DMS53 treated with DMSO at 0.1 percent for 48 hours (cell line): ENCODE results near the gene PCP4L1.

ENCODE experiments used
- DNase-seq: peaks from one replicate; lab custom pipeline; 2025; ENCODE audit not compliant: unreplicated experiment; lab: John Stamatoyannopoulos, UW

Gene PCP4L1

DNA sequence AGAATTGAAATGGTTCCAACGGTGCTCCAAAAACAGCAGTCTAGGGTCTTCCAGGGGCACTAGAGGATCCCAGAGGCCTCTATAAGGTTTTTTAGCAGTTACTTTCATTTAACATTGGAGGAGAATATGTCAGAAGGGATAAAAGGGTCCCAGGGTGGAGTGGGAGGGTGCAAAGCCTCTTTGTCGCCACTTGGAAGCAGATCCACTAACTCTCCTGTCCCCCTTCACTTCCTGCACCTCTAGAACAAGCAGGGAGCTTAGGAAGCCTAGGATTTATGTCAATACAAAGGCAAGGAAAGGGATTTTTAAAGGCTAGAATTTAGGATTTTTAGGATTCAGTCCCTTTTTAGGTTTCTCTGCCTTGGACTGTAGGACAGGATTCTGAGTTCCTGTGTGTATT is 8.3 kb downstream of the PCP4L1 start:
- no peak for DNase-seq

DNA sequence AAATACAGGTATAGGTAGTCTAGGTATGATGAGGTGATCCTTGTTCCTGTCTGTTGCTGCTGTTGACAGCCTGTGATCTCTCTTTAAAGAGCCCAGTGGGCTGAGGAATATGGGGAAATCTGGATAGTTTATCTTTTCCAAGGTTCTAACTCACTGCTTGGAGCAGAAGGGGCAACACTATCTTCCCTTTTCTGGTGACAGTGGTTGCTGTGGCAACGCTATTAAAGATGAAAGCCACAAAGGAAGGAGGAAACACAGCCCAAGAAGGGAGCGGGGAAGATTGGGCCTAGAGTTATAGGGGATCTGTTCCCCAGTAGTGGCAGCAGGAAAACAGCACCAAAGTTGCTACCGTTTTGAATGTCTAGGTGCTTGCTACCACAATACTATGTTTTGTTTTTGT is 8.8 kb downstream of the PCP4L1 start:
- DNase-seq: no peak

- no peak for DNase-seq
Measured at GRCh38 chr1:161273402-161273801, 14.9 kb downstream of the PCP4L1 start.

DNA sequence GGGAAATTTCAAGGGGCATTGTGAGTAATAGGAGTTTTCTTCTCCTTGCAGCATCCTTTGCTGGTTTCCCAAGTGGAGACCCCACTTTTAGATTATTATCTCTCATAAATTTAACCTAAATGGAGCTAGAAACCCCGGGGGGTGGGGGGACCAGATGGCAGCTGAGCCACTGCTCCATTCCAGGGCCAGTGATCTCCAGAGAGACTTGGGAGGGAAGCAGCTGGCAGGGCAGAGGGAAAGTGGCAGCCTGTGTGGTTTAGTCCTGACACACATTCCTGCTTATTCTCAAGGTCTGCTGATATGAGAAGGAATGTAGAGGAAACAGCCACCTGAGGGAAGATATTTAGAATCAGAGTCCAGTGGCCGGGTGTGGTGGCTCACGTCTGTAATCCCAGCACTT is 16.3 kb downstream of the PCP4L1 start:
- no peak for DNase-seq

GRCh38 chr1:161282991-161283390 is 24.4 kb downstream of the PCP4L1 start:
- DNase-seq: no peak

GRCh38 chr1:161285113-161285512 is 26.6 kb downstream of the PCP4L1 start:
- no peak for DNase-seq

DNA sequence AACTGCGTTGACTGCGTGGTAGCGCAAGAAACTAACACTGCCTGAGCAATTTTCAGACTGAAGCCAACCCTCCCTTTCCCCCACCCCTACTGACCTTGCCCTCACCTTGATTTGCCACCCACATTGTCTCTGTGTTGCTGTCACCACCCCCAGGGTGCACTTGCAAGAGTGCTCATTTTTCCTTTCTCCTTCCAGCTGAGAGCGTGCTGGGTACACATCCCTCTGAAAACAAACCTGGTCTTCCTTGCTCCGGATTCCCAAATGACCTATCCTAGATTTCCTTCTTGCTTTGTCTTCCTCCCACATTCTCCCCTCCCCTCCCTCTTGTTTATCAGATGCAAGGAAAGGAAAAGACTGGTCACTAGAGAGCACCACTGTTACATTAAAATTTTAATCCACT is 27.0 kb downstream of the PCP4L1 start:
- no peak for DNase-seq

- no peak for DNase-seq
Measured at GRCh38 chr1:161287482-161288054, 29.0 kb downstream of the PCP4L1 start.

DNA sequence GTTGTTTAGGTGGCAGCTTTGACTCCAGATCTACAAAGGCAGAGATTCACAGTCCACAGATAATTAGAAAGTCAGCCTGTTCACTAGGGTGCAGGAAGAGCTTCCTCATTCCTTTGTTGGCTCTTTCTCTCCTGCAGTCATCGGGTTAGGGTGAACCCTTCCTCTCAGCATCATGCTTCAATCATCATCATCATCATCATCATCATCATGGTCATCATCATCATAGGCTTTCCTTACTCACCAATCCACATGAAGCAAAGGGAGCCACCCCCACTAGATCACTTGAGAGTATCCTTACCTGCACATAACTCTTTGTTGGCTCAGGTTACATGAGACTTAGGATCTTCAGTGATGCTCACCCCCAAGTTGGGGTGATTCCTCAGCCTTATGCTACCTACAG is 32.2 kb downstream of the PCP4L1 start:
- no peak for DNase-seq

- DNase-seq: no peak
Measured at GRCh38 chr1:161297415-161297814, 38.9 kb downstream of the PCP4L1 start.

DNA sequence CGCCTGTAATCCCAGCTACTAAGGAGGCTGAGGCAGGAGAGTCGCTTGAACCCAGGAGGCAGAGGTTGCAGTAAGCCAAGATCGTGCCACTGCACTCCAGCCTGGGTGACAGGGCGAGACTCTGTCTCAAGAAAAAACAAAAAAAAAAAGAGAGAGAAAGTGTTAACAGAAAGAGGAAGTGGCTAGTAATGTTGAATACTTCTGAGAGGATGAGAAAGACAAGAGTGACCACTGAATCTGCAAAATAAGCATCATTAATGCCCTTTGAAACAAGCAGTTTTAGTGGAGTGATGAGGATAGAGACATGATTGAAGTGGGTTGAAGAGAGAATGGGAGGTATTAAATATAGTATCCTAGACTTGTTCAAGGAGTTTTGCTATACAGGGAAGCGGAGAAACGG is 39.6 kb downstream of the PCP4L1 start:
- no peak for DNase-seq

DNA sequence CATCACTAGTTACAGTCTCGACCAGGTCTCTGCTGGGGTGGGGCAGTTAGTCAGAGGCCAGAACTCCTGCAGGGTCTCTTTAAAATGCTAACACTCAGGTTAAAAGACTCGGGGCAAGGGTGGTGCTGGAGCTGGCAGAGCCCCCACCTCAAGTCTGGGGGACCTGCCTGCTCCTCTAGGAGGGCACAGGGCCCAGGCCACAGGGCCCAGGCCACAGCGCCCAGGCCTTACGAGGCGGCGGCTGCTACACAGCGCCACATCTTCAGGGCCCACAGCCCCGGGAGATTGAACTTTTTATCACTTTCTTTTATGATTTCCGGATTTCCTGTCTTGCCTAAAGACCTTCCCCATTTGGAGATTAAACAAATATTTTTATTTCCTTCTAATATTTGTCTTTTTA is 40.8 kb downstream of the PCP4L1 start:
- no peak for DNase-seq

DNA sequence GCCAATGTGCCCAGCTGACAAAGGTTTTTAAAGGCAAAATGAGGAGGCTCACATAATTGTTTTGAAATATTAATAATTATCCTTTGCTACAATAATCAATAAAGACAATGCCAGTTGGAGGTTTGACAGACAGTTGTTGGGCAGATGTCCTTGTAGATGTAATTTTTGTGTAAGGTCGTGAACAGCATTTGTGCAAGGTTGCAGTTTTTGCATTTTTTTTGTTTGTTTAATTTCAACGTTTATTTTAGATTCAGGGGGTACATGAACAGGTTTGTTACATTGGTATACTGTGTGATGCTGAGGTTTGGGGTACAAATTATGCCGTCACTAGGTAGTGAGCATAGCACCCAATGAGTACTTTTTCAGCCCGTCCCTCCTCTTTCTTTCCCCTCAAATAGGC is 41.9 kb downstream of the PCP4L1 start:
- DNase-seq: no peak

DNA sequence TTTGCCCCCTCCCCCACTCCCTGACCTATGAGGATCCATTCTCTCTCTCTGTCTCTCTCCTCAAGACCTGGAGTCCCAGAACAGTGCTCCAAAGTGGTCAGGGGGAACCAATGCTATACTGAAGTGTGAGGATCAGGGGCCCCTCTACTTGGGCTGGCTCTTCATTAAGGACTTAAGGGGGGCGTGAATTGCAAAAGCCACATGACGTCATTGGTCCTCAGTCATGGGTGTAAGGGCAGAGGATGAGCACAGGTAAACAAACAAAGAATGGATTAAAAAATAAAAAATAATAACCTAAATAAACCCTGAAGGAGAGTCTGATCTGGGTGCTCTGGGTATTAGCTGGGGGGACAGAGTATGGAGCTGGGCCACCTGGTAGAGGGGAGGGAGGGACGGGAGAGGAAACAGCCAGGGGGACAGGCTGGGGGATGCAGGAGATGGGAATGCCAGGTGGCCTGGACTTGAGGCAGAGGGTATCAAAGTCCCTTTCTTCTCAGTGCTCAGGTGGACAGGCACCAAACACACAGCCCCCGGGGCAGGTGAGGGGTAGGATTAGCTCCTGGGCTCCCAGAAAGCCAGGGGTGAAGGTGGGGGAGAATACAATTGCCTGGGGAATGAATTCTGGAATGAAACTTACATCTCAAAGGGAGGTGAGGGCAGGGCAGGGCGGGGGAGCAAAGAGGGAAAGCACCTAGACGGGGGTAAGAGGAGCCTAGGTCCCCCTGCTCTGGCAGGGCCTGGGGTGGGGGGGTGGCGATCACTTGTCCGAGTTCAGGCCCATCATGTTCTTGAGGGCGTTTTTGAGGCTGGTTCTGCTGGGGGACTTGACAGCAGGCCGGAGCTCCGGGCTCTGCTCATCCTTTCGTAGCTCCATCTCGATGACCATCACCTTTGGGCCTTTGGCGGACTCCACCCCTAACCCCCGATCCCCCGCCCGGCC is 46.7 kb downstream of the PCP4L1 start:
- DNase-seq: no peak

DNA sequence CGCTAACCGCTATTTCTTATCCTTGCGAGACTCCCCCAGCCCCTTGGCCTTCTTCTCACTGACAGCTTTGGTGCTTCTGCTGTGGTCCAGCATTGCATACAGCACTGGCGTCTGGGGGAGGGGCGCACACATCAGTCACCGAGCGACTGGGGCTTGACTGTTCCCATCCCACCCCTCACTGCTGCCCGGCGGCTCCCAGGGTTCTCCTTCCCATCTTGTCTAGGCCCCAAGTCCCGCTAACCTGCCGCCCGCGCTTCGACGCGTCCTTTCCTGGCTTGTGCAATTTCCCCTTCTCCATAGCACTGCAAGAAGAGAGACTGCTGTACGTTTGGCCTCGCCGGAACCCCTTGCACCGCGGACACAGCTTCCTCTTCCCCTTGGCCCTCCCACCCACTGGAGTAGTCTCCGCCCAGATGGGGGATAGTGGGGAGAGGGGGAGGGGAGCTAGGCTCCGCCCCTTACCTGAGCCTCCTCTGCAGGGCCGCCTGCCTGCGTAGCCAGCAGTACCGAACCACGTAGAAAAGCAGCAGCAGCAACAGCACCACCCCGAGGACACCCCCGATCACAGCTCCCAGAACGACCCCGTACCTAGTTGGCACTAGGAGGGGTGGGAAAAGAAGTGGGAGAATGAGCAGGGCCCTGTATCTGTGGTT is 47.4 kb downstream of the PCP4L1 start:
- DNase-seq: no peak

DNA sequence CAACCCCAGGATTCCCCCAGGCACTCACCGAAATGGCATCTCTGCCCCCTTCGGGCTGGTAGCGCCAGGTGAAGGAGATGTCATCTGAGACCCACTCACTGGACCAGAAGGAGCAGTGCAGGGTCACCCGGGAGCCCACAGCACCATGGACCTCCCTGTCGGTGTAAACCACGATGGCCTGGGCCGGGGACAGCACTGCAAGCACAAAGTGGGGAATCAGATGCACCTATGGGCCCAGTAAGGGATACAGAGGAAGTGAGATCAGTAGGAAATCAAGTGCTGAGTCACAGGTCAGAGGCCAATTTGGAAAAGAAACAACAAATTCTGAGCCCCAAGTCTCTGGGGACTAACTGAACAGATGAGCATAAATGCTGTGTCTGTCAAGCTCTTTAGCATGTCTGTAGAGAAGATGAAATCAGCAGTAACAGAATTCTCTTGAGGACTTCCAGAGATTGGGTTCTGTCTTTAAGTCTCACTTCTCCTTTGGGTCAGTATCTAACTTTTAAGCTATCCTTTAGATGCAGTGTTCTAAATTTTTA is 48.8 kb downstream of the PCP4L1 start:
- DNase-seq: no peak

- no peak for DNase-seq
Measured at GRCh38 chr1:161307892-161308638, 49.5 kb downstream of the PCP4L1 start.

- DNase-seq: no peak
Measured at GRCh38 chr1:161309868-161310267, 51.3 kb downstream of the PCP4L1 start, which contains the start of gene MPZ. Gene MPZ (minus strand): TSS chr1:161309968. CDS start chr1:161309905, 63 bp downstream.

DNA sequence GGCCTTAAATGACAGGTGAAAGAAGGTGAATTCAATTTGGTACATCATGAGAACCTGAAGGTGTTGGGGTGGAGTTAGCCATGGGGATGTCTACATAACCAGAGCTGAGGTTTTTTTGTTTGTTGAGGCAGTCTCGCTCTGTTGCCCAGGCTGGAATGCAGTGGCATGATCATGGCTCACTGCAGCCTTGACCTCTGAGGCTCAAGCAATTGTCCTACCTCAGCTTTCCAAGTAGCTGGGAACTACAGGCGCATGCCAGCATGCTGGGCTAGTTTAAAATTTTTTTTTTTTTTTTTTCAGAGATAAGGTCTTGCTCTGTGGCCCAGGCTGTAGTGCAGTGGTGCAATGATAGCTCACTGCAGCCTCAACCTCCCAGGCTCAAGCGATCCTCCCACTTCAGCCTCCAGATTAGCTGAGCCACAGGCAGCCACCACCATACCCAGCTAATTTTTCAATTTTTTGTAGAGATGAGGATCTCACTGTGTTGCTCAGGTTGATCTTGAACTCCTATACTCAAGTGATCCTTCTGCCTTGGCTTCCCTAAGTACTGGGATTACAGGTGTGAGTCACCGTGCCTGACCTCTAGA is 53.1 kb downstream of the PCP4L1 start:
- no peak for DNase-seq

GRCh38 chr1:161313554-161314200 is 55.1 kb downstream of the PCP4L1 start:
- DNase-seq: no peak
